DMS114 treated with DMSO at 0.1 percent for 48 hours (cell line): ENCODE data around the gene MIS18A.
A peak's percentile ranks its signal among the peaks of the same experiment; 100 is the strongest.
"Not testable (repeated sequence)": the region's sequence is repeated elsewhere in the genome, so short reads cannot be mapped to it uniquely, and the experiment has no call there.

Experiments used
- DNase-seq: peaks from one replicate; lab custom pipeline; 2025; ENCODE audit not compliant: unreplicated experiment; lab: John Stamatoyannopoulos, UW

MIS18A gene

GRCh38 chr21:32278518-32279376 is at the start of gene MIS18A:
TSS of gene MIS18A (minus strand) at chr21:32279049. CDS start at chr21:32279014, 35 bp downstream.
- DNase-seq, result peak; percentile 87

- no peak for DNase-seq
These were observed 49.7 kb upstream of the MIS18A start for GRCh38 chr21:32328595-32328994.

GRCh38 chr21:32325706-32326105 is 46.9 kb upstream of the MIS18A start:
- no peak for DNase-seq

- DNase-seq, result no peak
These were observed 43.8 kb upstream of the MIS18A start for GRCh38 chr21:32322676-32323075.

GRCh38 chr21:32322103-32322502 is 43.3 kb upstream of the MIS18A start:
- no peak for DNase-seq

GRCh38 chr21:32321480-32321879 is 42.6 kb upstream of the MIS18A start:
- DNase-seq, result no peak

GRCh38 chr21:32320726-32321125 is 41.9 kb upstream of the MIS18A start:
- DNase-seq, result no peak

GRCh38 chr21:32320059-32320458 is 41.2 kb upstream of the MIS18A start:
- DNase-seq, result no peak

GRCh38 chr21:32319012-32319411 is 40.2 kb upstream of the MIS18A start:
- no peak for DNase-seq

- no peak for DNase-seq
These were observed 38.9 kb upstream of the MIS18A start for GRCh38 chr21:32317726-32318125.

- no peak for DNase-seq
These were observed 37.7 kb upstream of the MIS18A start for GRCh38 chr21:32316361-32317215.

- DNase-seq, result no peak
These were observed 36.8 kb upstream of the MIS18A start for GRCh38 chr21:32315511-32316281.

- no peak for DNase-seq
These were observed 36.0 kb upstream of the MIS18A start for GRCh38 chr21:32314806-32315205.

GRCh38 chr21:32312976-32313375 is 34.1 kb upstream of the MIS18A start:
- DNase-seq, result no peak

- no peak for DNase-seq
These were observed 33.5 kb upstream of the MIS18A start for GRCh38 chr21:32312326-32312725.

GRCh38 chr21:32311621-32312020 is 32.8 kb upstream of the MIS18A start:
- no peak for DNase-seq

- not testable (repeated sequence) for DNase-seq
These were observed 32.1 kb upstream of the MIS18A start for GRCh38 chr21:32310976-32311375.

GRCh38 chr21:32309906-32310460 is 31.1 kb upstream of the MIS18A start:
- no peak for DNase-seq

- DNase-seq, result no peak
These were observed 29.8 kb upstream of the MIS18A start for GRCh38 chr21:32308696-32309095.

- no peak for DNase-seq
These were observed 28.9 kb upstream of the MIS18A start for GRCh38 chr21:32307706-32308105.
